Stomach (tissue), 9 donors: ENCODE data around the gene IGSF8. TPM values are rescaled to one million over a fixed set of nuclear protein-coding genes. Genes with fewer than 3 reads are reported as not detected.
A peak's percentile ranks its signal among the peaks of the same experiment; 100 is the strongest.

ENCODE experiments used
- DNase-seq, 2 donors: peaks; one replicate each; pipeline versions ENCODE4 v3.0.0 to v3.0.0-alpha.2; 2013 to 2019
- H3K27ac ChIP-seq, 5 donors: fragments of 200-600 bp in 4 of 5; sonication (generic) in 4 of 5; one replicate each; pipeline ENCODE4 v1.5.1; 2013 to 2019; ENCODE audit warnings: mild to moderate bottlenecking in 1 of 5, moderate library complexity in 1 of 5
- H3K27me3 ChIP-seq, 3 donors: fragments of 200-600 bp; sonication (generic); one replicate each; pipeline ENCODE4 v1.5.1; 2017 to 2019; ENCODE audit warnings: mixed run types in 1 of 3
- H3K36me3 ChIP-seq, 4 donors: fragments of 200-600 bp; sonication (generic); 1 replicate in 3 of 4; 2 replicates in 1 of 4; pipeline ENCODE4 v1.5.1; 2016 to 2019
- H3K4me1 ChIP-seq, 4 donors: fragments of 200-600 bp; sonication (generic); one replicate each; pipeline ENCODE4 v1.5.1; 2016 to 2019
- H3K4me3 ChIP-seq, 4 donors: fragments of 200-600 bp; sonication (generic) in 3 of 4; one replicate each; pipeline ENCODE4 v1.5.1; 2016 to 2019; ENCODE audit warnings: mild to moderate bottlenecking in 1 of 4
- H3K9me3 ChIP-seq, 4 donors: fragments of 200-600 bp; sonication (generic); one replicate each; pipeline ENCODE4 v1.5.1; 2016 to 2019
- EP300 ChIP-seq: sonication (generic); formaldehyde crosslinking; IDR thresholded peaks from one replicate; pipeline ENCODE4 v1.6.1; 2017; ENCODE audit warnings: antibody characterized with exemption
- POLR2A ChIP-seq, 4 donors: fragments of 450-650 bp; IDR thresholded peaks; one replicate each; pipeline ENCODE4 v1.6.1; 2016; ENCODE audit warnings: antibody characterized with exemption in 4 of 4, control low read depth in 2 of 4, mild to moderate bottlenecking in 1 of 4, moderate library complexity in 1 of 4
- POLR2AphosphoS5 ChIP-seq, 3 donors: sonication (generic); formaldehyde crosslinking; IDR thresholded peaks; one replicate each; pipeline ENCODE4 v1.6.1; 2016; ENCODE audit warnings: antibody characterized with exemption in 3 of 3
- WGBS, 5 donors: extraction: QIAGEN DNeasy Blood & Tissue Kit in 3 of 5; methylation state at CpG; one replicate each; pipeline versions ENCODE4 v1.1.5 to v1.1.7; 2013 to 2018; 5-methylcytosine and 5-hydroxymethylcytosine counted together
- intact Hi-C: fragments of 100-400 bp; cut with DNase I; formaldehyde crosslinking; loops from one replicate; pipeline ENCODE4 v1.15.1; 2023; ENCODE audit warnings: low total_unique reads
- polyA plus RNA-seq, 3 donors: library from polyadenylated mRNA; stranded (reverse); fragments of 200-250 nt; gene quantifications; one replicate each; pipeline ENCODE4 v1.2.3, GENCODE V29; 2013
- total RNA-seq, 5 donors: library from RNA; depleted of rRNA; stranded (reverse); fragments of >200 nt; gene quantifications; one replicate each; pipeline versions ENCODE4 v1.1.0 to v1.2.3, GENCODE V29; 2014 to 2016
- TF ChIP-seq, protein P1 (sequence below), 7 experiments: fragments of 450-650 bp in 4 of 7; fragments of 200-600 bp in 3 of 7; sonication (generic) in 3 of 7; IDR thresholded peaks; one replicate each; pipeline ENCODE4 v1.5.1; 2016 to 2019; ENCODE audit warnings: antibody characterized with exemption in 7 of 7, control low read depth in 2 of 7, mild to moderate bottlenecking in 1 of 7
- donor health status: healthy with polysubstance abuse.
- donor health status: Bipolar disorder and iron deficiency.
- donor health status: healthy.

Gene IGSF8
- total and polyA plus RNA-seq, 8 donors: 4.7 to 65.2 (median 14.8) TPM

DNA sequence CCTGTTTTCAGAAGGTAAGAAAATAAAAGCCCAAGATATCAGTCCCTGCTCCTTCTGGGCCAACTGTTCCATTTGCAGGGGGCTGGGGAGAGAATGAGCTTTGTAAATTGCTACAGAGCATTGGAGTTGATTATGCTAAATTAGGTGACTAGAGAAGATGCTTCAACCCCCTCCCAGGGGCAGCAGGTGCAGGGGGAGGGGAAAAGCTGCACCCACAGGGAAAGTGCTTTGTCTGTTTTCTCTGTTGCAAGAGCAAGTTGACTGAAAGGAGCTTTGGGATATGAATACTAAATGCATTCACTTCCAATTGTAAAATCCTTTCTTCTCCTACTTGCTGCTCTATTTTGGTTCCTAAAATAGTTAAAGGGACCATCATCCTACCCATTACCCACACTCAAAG is 50.1 kb downstream of the IGSF8 start:
- Histone ChIP-seq H3K4me3 (no peak overlapping the region), H3K27me3 (peaks cover 0 to 19% (median 0%) of the 10 kb centered on the region in 3 donors), H3K36me3 (no peaks in the 10 kb centered on the region), H3K4me1 (peaks cover 6 to 15% (median 11%) of the 10 kb centered on the region in 4 donors), H3K27ac (no peak overlapping the region), H3K9me3 (no peaks in the 10 kb centered on the region)
- intact Hi-C loops: loop anchor here (5.0 kb wide), 1 partner anchor 34 kb away; the partner anchor contains the start of gene KCNJ9
- TF ChIP-seq EP300 (no peak), POLR2A (IDR thresholded peaks at IDR 0.05) (no peak), POLR2AphosphoS5 (IDR thresholded peaks at IDR 0.05) (no peak)
- TF ChIP-seq, protein P1, sequence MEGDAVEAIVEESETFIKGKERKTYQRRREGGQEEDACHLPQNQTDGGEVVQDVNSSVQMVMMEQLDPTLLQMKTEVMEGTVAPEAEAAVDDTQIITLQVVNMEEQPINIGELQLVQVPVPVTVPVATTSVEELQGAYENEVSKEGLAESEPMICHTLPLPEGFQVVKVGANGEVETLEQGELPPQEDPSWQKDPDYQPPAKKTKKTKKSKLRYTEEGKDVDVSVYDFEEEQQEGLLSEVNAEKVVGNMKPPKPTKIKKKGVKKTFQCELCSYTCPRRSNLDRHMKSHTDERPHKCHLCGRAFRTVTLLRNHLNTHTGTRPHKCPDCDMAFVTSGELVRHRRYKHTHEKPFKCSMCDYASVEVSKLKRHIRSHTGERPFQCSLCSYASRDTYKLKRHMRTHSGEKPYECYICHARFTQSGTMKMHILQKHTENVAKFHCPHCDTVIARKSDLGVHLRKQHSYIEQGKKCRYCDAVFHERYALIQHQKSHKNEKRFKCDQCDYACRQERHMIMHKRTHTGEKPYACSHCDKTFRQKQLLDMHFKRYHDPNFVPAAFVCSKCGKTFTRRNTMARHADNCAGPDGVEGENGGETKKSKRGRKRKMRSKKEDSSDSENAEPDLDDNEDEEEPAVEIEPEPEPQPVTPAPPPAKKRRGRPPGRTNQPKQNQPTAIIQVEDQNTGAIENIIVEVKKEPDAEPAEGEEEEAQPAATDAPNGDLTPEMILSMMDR (IDR thresholded peaks at IDR 0.05): no peak
- no peak for DNase-seq

DNA sequence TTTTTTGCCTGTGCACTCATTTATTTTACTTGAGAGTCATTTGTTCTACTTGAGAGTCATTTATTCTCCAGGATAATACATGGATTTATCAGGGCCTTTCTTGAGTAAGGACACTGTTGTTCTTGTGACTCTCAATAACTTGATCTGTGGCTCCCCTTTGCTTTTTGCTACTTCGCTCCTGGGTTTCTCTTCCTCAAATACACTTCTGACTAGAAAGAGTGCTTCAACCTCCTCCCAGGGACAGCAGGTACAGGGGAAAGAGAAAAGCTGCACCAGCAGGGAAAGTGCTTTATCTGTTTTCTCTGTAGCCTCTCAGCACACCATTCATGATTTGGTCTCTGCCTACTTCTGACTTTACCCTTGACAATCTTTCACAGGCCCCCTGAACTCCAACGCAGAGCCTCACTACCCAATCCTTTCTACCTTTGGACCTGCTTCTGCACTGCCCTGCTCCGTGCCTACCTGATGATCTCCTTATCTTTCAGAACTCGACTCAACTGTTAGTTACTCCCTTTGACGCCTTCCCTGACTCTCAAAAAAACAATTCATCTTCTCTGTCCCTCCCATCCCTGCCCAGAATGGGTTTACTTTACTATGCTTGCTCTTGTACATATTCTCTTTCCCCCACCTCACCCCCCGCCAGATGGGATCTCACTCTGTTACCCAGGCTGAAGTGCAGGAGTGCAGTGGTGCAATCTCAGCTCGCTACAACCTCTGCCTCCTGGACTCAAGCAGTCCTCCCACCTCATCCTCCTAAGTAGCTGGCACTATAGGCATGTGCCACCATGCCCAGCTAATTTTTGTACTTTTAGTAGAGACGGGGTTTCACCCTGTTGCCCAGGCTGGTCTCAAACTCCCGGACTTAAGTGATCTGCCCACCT is 51.1 kb downstream of the IGSF8 start:
- H3K9me3 ChIP-seq: no peaks in the 10 kb centered on the region
- peaks cover 6 to 15% (median 11%) of the 10 kb centered on the region in 4 donors for H3K4me1 ChIP-seq
- DNase-seq: no peak
- intact Hi-C loops: loop anchor here (5.0 kb wide), 1 partner anchor 35 kb away; the partner anchor contains the start of gene KCNJ9
- H3K27me3 ChIP-seq: peaks cover 0 to 12% (median 0%) of the 10 kb centered on the region in 3 donors
- WGBS, 5 donors: 52 to 62% (median 58%) methylated on average over 9 of the region's 9 CpGs
- peak overlapping the region in 2 of 4 donors; percentile 7 to 18 for H3K4me3 ChIP-seq
- peak overlapping the region in 1 of 5 donors; percentile 18 for H3K27ac ChIP-seq
- TF ChIP-seq EP300: no peak
- TF ChIP-seq POLR2AphosphoS5 (IDR thresholded peaks at IDR 0.05): no peak
- no peak for TF ChIP-seq POLR2A (IDR thresholded peaks at IDR 0.05)
- TF ChIP-seq, protein P1 (IDR thresholded peaks at IDR 0.05): no peak
- no peaks in the 10 kb centered on the region for H3K36me3 ChIP-seq

DNA sequence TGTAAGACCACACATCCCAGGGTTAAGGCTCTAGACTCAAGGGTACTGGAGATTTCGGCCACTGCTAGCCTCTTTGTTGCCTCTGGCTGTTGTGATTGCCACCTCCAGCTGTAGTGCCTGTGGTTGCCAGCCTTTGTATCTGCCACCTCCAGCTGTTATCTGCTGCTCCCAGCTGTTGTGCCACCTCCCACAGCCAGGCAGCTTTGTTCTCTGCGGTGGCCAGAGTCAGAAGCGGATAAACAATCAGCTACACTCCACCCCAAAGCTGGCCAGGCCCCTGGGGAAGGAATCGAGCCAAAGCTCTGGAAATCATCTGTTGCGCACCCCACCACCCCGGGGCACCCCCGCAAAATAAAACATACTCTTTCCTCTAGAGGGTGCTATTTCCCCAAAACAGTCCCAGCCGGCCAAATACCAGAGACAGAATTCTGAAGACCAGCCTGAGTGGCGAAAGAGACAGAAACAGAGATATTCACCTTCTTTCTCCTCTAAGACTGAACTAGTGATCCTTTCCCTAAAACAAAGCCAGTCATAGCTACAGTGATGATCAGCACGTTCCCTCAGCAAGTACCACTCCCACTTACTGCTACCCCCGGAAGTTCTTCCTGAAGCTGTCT is 51.8 kb downstream of the IGSF8 start:
- peak overlapping the region in 2 of 4 donors; percentile 7 to 18 for H3K4me3 ChIP-seq
- H3K9me3 ChIP-seq: no peaks in the 10 kb centered on the region
- intact Hi-C loops: loop anchor here (5.0 kb wide), 1 partner anchor 36 kb away; the partner anchor contains the start of gene KCNJ9
- peak overlapping the region in 1 of 5 donors; percentile 18 for H3K27ac ChIP-seq
- H3K36me3 ChIP-seq: no peaks in the 10 kb centered on the region
- peaks cover 6 to 15% (median 11%) of the 10 kb centered on the region in 4 donors for H3K4me1 ChIP-seq
- whole genome bisulfite sequencing, 5 donors: 2 to 5% (median 4%) methylated on average over 11 of the region's 11 CpGs
- TF ChIP-seq, protein P1 (IDR thresholded peaks at IDR 0.05): peak in 5 of 7 experiments; percentile 29 to 64 (median 55)
- no peak for TF ChIP-seq EP300
- peak; percentile 39 to 73 for DNase-seq
- H3K27me3 ChIP-seq: peaks cover 0 to 5% (median 0%) of the 10 kb centered on the region in 3 donors

DNA sequence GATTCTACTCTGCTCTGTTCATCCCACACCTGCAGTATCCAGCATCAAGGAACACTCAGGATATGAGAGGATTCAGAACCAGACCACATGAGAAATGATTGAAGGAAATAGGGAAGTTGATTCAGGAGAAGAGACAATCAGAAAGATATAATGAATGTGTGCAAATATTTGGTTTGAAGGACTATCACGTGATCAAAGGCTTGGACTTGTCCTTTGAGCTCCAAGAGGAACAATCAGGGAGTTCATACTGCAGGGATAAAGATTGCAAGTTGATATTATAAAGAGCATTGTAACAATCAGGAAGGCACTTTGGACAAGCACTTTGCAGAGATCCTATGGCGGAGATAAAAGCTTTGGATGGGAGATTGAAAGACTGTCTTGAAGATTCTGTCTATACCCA is 52.8 kb downstream of the IGSF8 start:
- Histone ChIP-seq H3K36me3 (no peaks in the 10 kb centered on the region), H3K27ac (no peak overlapping the region), H3K4me1 (peaks cover 6 to 15% (median 11%) of the 10 kb centered on the region in 4 donors), H3K4me3 (no peak overlapping the region), H3K27me3 (no peaks in the 10 kb centered on the region), H3K9me3 (no peaks in the 10 kb centered on the region)
- no peak for DNase-seq
- TF ChIP-seq POLR2A (IDR thresholded peaks at IDR 0.05): no peak
- no peak for TF ChIP-seq POLR2AphosphoS5 (IDR thresholded peaks at IDR 0.05)
- TF ChIP-seq EP300: no peak
- TF ChIP-seq, protein P1 (IDR thresholded peaks at IDR 0.05): no peak
- intact Hi-C loops: loop anchor here (5.0 kb wide), 1 partner anchor 37 kb away; the partner anchor contains the start of gene KCNJ9
- WGBS, 5 donors: 49 to 61% (median 57%) methylated on average over 2 of the region's 2 CpGs
